H1 (cell line): ENCODE measurements around the gene POLDIP3. TPM values are rescaled to one million over a fixed set of nuclear protein-coding genes. Genes with fewer than 3 reads are reported as not detected.

Experiments
- CTCF ChIA-PET: fragments of 300-600 bp; sonication (Branson Sonifier 250); formaldehyde crosslinking; loops from one replicate; lab custom pipeline; 2021; ENCODE audit not compliant: partially characterized antibody; lab: Charles Lee
- POLR2A ChIA-PET: fragments of 300-600 bp; sonication (Branson Sonifier 250); formaldehyde crosslinking; loops from one replicate; lab custom pipeline; 2021; ENCODE audit warnings: inconsistent platforms; ENCODE audit not compliant: partially characterized antibody; lab: Charles Lee
- DNase-seq, 2 experiments: peaks; one replicate each; pipeline versions ENCODE4 v3.0.0 to v3.0.0-alpha.2; 2010 to 2022; ENCODE audit warnings: low spot score in 2 of 2, low read depth in 1 of 2, mixed read lengths in 1 of 2
- FAIRE-seq: peaks from 2 replicates; lab custom pipeline; 2011; peaks lifted over from hg19 to GRCh38; lab: Jason Lieb, UNC
- H2AFZ ChIP-seq: 2 replicates; pipeline ENCODE4 v1.8.1; 2012; ENCODE audit warnings: low read length, inconsistent platforms
- H2AK5ac ChIP-seq: 2 replicates; pipeline ENCODE4 v1.6.1; 2013; ENCODE audit warnings: low read depth, low read length
- H2BK120ac ChIP-seq: replicated peaks from 2 replicates; pipeline ENCODE3; 2013; ENCODE audit warnings: low read depth, low read length, inconsistent platforms
- H2BK12ac ChIP-seq: 2 replicates; pipeline ENCODE4 v1.6.1; 2013; ENCODE audit warnings: low read depth, low read length
- H2BK15ac ChIP-seq: 2 replicates; pipeline ENCODE4 v1.6.1; 2013; ENCODE audit warnings: low read length
- H2BK20ac ChIP-seq: 2 replicates; pipeline ENCODE4 v1.6.1; 2013; ENCODE audit warnings: low read length
- H2BK5ac ChIP-seq: 2 replicates; pipeline ENCODE4 v1.6.1; 2013; ENCODE audit warnings: low read depth, low read length
- H3K14ac ChIP-seq: 2 replicates; pipeline ENCODE4 v1.6.1; 2013; ENCODE audit warnings: inconsistent platforms; ENCODE audit not compliant: insufficient read length
- H3K18ac ChIP-seq: 2 replicates; pipeline ENCODE4 v1.6.1; 2013; ENCODE audit warnings: low read length; ENCODE audit errors: extremely low read depth
- H3K23ac ChIP-seq: 2 replicates; pipeline ENCODE4 v1.6.1; 2013; ENCODE audit warnings: inconsistent platforms; ENCODE audit not compliant: insufficient read length
- H3K23me2 ChIP-seq: 2 replicates; pipeline ENCODE4 v1.6.1; 2013; ENCODE audit warnings: low read depth, low read length
- H3K27ac ChIP-seq: 2 replicates; pipeline ENCODE4 v1.6.1; 2011; ENCODE audit warnings: low read depth, low read length, inconsistent platforms
- H3K27me3 ChIP-seq, 4 experiments: replicated peaks in 1 of 4; 1 replicate in 1 of 4; 2 replicates in 3 of 4; pipeline versions ENCODE4 v1.6.1 to v1.8.1; 2011 to 2013; ENCODE audit warnings: low read length in 3 of 4, mild to moderate bottlenecking in 3 of 4, inconsistent platforms in 2 of 4, mixed read lengths in 2 of 4, moderate library complexity in 1 of 4; ENCODE audit not compliant: control insufficient read depth in 3 of 4, insufficient read depth in 3 of 4; ENCODE audit errors: extremely low read depth in 1 of 4
- H3K36me3 ChIP-seq, 4 experiments: 2 replicates each; pipeline versions ENCODE4 v1.6.1 to v1.8.1; 2011 to 2013; ENCODE audit warnings: mild to moderate bottlenecking in 4 of 4, low read length in 3 of 4, moderate library complexity in 2 of 4, control low read depth in 1 of 4, inconsistent platforms in 1 of 4; ENCODE audit not compliant: insufficient read depth in 4 of 4, control insufficient read depth in 2 of 4
- H3K4ac ChIP-seq: replicated peaks from 2 replicates; pipeline ENCODE3; 2013; ENCODE audit warnings: low read length, low read depth, mixed read lengths, inconsistent platforms; ENCODE audit not compliant: insufficient read length
- H3K4me1 ChIP-seq, 4 experiments: replicated peaks in 1 of 4; 1 replicate in 1 of 4; 2 replicates in 3 of 4; pipeline versions ENCODE4 v1.6.1 to v1.8.1; 2011 to 2013; ENCODE audit warnings: low read length in 3 of 4, inconsistent platforms in 2 of 4, mixed read lengths in 1 of 4; ENCODE audit not compliant: insufficient read depth in 4 of 4, control insufficient read depth in 3 of 4
- H3K4me2 ChIP-seq, 2 experiments: 2 replicates each; pipeline versions ENCODE4 v1.6.1 to v1.8.1; 2011 to 2013; ENCODE audit warnings: low read depth in 2 of 2, low read length in 2 of 2, control low read depth in 1 of 2, inconsistent platforms in 1 of 2, mild to moderate bottlenecking in 1 of 2; ENCODE audit not compliant: insufficient read depth in 1 of 2
- H3K4me3 ChIP-seq, 4 experiments: fragments of 200-600, 300-600 bp in 1 of 4; sonication (generic), shearing (Covaris generic), sonication (Bioruptor Twin) in 1 of 4; 2 replicates each; pipeline versions ENCODE4 v1.5.1 to v1.8.1; 2011 to 2016; ENCODE audit warnings: low read length in 4 of 4, low read depth in 3 of 4, control low read depth in 2 of 4, inconsistent platforms in 2 of 4, mild to moderate bottlenecking in 2 of 4, mixed read lengths in 1 of 4, moderate library complexity in 1 of 4; ENCODE audit not compliant: insufficient read depth in 2 of 4; ENCODE audit errors: extremely low read depth in 1 of 4
- H3K56ac ChIP-seq: replicated peaks from 2 replicates; pipeline ENCODE3; 2013; ENCODE audit warnings: low read depth, mild to moderate bottlenecking, mixed read lengths, low read length, inconsistent platforms; ENCODE audit not compliant: insufficient read length
- H3K79me1 ChIP-seq: 2 replicates; pipeline ENCODE4 v1.6.1; 2013; ENCODE audit warnings: low read depth, low read length, control low read depth
- H3K79me2 ChIP-seq, 2 experiments: 2 replicates each; pipeline versions ENCODE4 v1.6.1 to v1.8.1; 2012 to 2013; ENCODE audit warnings: low read length in 2 of 2, mild to moderate bottlenecking in 2 of 2, inconsistent platforms in 1 of 2; ENCODE audit not compliant: insufficient read depth in 2 of 2, control insufficient read depth in 1 of 2
- H3K9ac ChIP-seq, 4 experiments: replicated peaks in 1 of 4; 1 replicate in 1 of 4; 2 replicates in 3 of 4; pipeline versions ENCODE4 v1.6.1 to v1.8.1; 2011 to 2013; ENCODE audit warnings: low read depth in 3 of 4, low read length in 3 of 4, control low read depth in 2 of 4, mild to moderate bottlenecking in 2 of 4, moderate library complexity in 2 of 4, inconsistent platforms in 1 of 4; ENCODE audit errors: extremely low read depth in 1 of 4
- H3K9me3 ChIP-seq, 2 experiments: 2 replicates each; pipeline versions ENCODE4 v1.6.1 to v1.8.1; 2012 to 2013; ENCODE audit warnings: mild to moderate bottlenecking in 2 of 2, moderate library complexity in 2 of 2, control low read depth in 1 of 2, inconsistent platforms in 1 of 2, low read depth in 1 of 2, low read length in 1 of 2, mixed read lengths in 1 of 2; ENCODE audit not compliant: insufficient read depth in 2 of 2
- H4K20me1 ChIP-seq, 2 experiments: replicated peaks in 1 of 2; 2 replicates each; pipeline versions ENCODE3 to v1.8.1; 2011 to 2013; ENCODE audit warnings: inconsistent platforms in 2 of 2, low read length in 2 of 2, mild to moderate bottlenecking in 1 of 2; ENCODE audit not compliant: insufficient read depth in 2 of 2, control insufficient read depth in 1 of 2
- H4K5ac ChIP-seq: 2 replicates; pipeline ENCODE4 v1.6.1; 2013; ENCODE audit warnings: low read length, low read depth, mixed read lengths, inconsistent platforms; ENCODE audit not compliant: insufficient read length
- H4K8ac ChIP-seq: 2 replicates; pipeline ENCODE4 v1.8.0; 2013; ENCODE audit warnings: mild to moderate bottlenecking, moderate library complexity, low read length, inconsistent platforms; ENCODE audit not compliant: insufficient read depth; ENCODE audit errors: extremely low read depth
- H4K91ac ChIP-seq: replicated peaks from 2 replicates; pipeline ENCODE3; 2013; ENCODE audit warnings: low read length, mixed read lengths, inconsistent platforms; ENCODE audit not compliant: insufficient read length
- ASH2L ChIP-seq: fragments of 200-600, 300-600 bp; sonication (generic); IDR thresholded peaks from one replicate; pipeline ENCODE4 v1.7.1; 2017; ENCODE audit warnings: low read length
- BACH1 ChIP-seq: IDR thresholded peaks from 2 replicates; pipeline ENCODE4 v1.6.1; 2012; ENCODE audit warnings: low read length, improper control_type of control experiment
- CBX5 ChIP-seq: fragments of 300-800, 300-1000 bp; sonication (generic); IDR thresholded peaks from 2 replicates; pipeline ENCODE4 v1.7.1; 2016; ENCODE audit warnings: antibody characterized with exemption, low read length, low read depth
- CEBPB ChIP-seq: IDR thresholded peaks from 2 replicates; pipeline ENCODE4 v1.6.1; 2012; ENCODE audit warnings: low read depth, low read length
- FOSL1 ChIP-seq: IDR thresholded peaks from 2 replicates; pipeline ENCODE4 v1.6.1; 2011; ENCODE audit warnings: mild to moderate bottlenecking, low read depth, low read length, moderate library complexity; ENCODE audit not compliant: insufficient read depth
- HDAC6 ChIP-seq: IDR thresholded peaks from one replicate; pipeline ENCODE4 v1.7.1; 2012; ENCODE audit warnings: low read depth, mild to moderate bottlenecking, inconsistent platforms, low read length, moderate library complexity
- PHF8 ChIP-seq: fragments of 200-600 bp; sonication (generic); conservative IDR thresholded peaks from 2 replicates; pipeline ENCODE4 v1.7.1; 2012; ENCODE audit warnings: low read depth, mild to moderate bottlenecking, inconsistent platforms, low read length, moderate library complexity
- RFX5 ChIP-seq: IDR thresholded peaks from 2 replicates; pipeline ENCODE4 v1.6.1; 2011; ENCODE audit warnings: low read depth, low read length, improper control_type of control experiment, borderline replicate concordance
- SIRT6 ChIP-seq: IDR thresholded peaks from one replicate; pipeline ENCODE4 v1.7.1; 2012; ENCODE audit warnings: low read length, inconsistent platforms
- SP1 ChIP-seq: IDR thresholded peaks from 2 replicates; pipeline ENCODE4 v1.6.1; 2011; ENCODE audit warnings: low read depth, low read length
- SUZ12 ChIP-seq: fragments of 200-600 bp; sonication (generic); IDR thresholded peaks from 2 replicates; pipeline ENCODE4 v1.6.1; 2012; ENCODE audit warnings: mild to moderate bottlenecking, inconsistent platforms, low read length, moderate library complexity, mixed read lengths
- TCF12 ChIP-seq: IDR thresholded peaks from 2 replicates; pipeline ENCODE4 v1.6.1; 2011; ENCODE audit warnings: low read depth, mild to moderate bottlenecking, low read length
- whole genome bisulfite sequencing, 2 experiments: shearing (Covaris generic) in 1 of 2; methylation state at CpG; one replicate each; pipeline versions ENCODE4 v1.1.6 to v1.1.7; 2013 to 2015; ENCODE audit warnings: low lambda C conversion rate in 2 of 2, mixed read lengths in 2 of 2, inconsistent platforms in 1 of 2, low coverage in 1 of 2, missing lambda C conversion rate in 1 of 2; ENCODE audit not compliant: insufficient replicate concordance in 2 of 2, insufficient coverage in 1 of 2, insufficient read length in 1 of 2; ENCODE audit errors: extremely low coverage in 1 of 2, missing lambda C conversion rate in 1 of 2; 5-methylcytosine and 5-hydroxymethylcytosine counted together
- polyA plus RNA-seq, 7 experiments: library from polyadenylated mRNA; depleted of rRNA in 3 of 7; stranded (reverse) in 5 of 7; unstranded in 2 of 7; fragments of >200 nt in 5 of 7; fragments of 200-250 nt in 2 of 7; gene quantifications; 1 replicate in 5 of 7; 2 replicates in 1 of 7; 4 replicates in 1 of 7; pipeline versions ENCODE4 v1.2.1 to v1.2.3, GENCODE V29; 2011 to 2013; ENCODE audit warnings: missing spikeins in 2 of 7, mixed read lengths in 2 of 7
- total RNA-seq: library from RNA; stranded (reverse); fragmentation: NEBNext Ultra II Directional; extraction: Animal tissue kit (Norgen Biotek cat#: 25700); gene quantifications from 2 replicates; pipeline ENCODE4 v1.2.1, GENCODE V29; 2021

The POLDIP3 gene
- total and polyA plus RNA-seq, 2 of the 8 experiments (the other 6 are each of a cell fraction or from before 2014, with no cell fraction given) = 43.5 to 84.6 TPM

DNA sequence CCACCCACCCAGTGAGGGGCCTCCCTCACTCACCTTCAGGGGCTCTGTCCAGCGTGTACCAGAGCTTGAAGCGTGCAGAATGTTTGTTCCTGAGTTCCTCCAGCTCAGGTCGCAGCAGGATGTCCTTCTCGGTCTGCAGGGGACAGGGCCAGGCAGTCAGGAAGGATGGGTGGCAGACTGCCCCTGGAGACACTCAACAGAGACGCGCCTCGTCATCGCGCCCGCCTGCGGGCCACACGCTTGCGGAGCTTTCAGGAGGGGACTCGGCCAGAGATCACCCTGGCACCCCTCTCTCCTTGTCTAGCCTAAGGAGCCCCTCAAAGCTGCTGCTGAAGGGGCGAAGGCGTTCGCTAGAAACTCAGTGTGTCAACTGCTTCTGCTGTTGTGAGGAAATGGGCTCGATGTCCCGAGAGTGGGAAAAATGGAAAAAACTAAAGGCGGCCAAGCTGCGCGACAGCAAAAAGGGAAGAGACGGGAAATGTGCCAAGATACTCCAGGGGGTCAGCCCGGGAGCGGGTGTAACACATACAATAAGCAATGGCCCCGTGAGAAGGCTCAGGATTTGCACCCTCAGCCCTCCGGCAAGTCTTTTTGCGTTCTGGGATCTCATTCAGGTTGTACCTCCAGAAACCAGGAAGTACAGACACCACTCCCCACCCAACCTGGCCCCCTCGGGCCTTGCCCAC lies 9.2 kb upstream of the POLDIP3 start:
- H3K79me2 ChIP-seq = no peaks in the 10 kb centered on the region
- no peak overlapping the region for H3K23ac ChIP-seq
- no peak overlapping the region for H3K18ac ChIP-seq
- FAIRE-seq = no peak
- no peaks in the 10 kb centered on the region for H3K27me3 ChIP-seq
- no peak for DNase-seq
- H2AFZ ChIP-seq = no peak overlapping the region
- no peaks in the 10 kb centered on the region; a peak in 1 of 7 replicates for H3K4me1 ChIP-seq
- no peak overlapping the region for H4K8ac ChIP-seq
- H2BK120ac ChIP-seq = no peak overlapping the region
- no peak overlapping the region for H3K27ac ChIP-seq
- no peak overlapping the region for H2BK15ac ChIP-seq
- no peak overlapping the region for H3K9ac ChIP-seq
- no peaks in the 10 kb centered on the region for H3K23me2 ChIP-seq
- H2BK12ac ChIP-seq = no peak overlapping the region
- no peak overlapping the region for H4K91ac ChIP-seq
- H3K9me3 ChIP-seq = no peaks in the 10 kb centered on the region
- WGBS, 2 experiments = 89% methylated on average over 27 of the region's 29 CpGs; no CpG with 5 or more reads in 1 of the 2 experiments
- no peak overlapping the region for H3K4me3 ChIP-seq
- H4K5ac ChIP-seq = no peak overlapping the region
- no peak overlapping the region for H2AK5ac ChIP-seq
- H3K79me1 ChIP-seq = no peaks in the 10 kb centered on the region
- POLR2A ChIA-PET = interaction anchor here (1.6 to 8.9 kb wide), 4 partner anchors 9 to 391 kb away, joined by 4 to 85 read pairs (median 7); partner anchors contain the start of genes PACSIN2 and POLDIP3
- no peak overlapping the region for H3K4ac ChIP-seq
- no peak overlapping the region for H2BK5ac ChIP-seq
- peaks cover 4 to 30% (median 13%) of the 10 kb centered on the region in 4 experiments; a peak in 5 of 8 replicates for H3K36me3 ChIP-seq
- H3K14ac ChIP-seq = no peak overlapping the region
- H3K4me2 ChIP-seq = no peak overlapping the region
- peaks cover 1 to 8% of the 10 kb centered on the region in 2 experiments for H4K20me1 ChIP-seq
- CTCF ChIA-PET = interaction anchor here (0.6 to 4.9 kb wide), 8 partner anchors 8 to 244 kb away, joined by 3 to 43 read pairs (median 5); no protein-coding TSS in a partner anchor
- no peak overlapping the region for H3K56ac ChIP-seq
- H2BK20ac ChIP-seq = no peak overlapping the region
- TF ChIP-seq TCF12 (no peak), SUZ12 (no peak), HDAC6 (no peak), RFX5 (no peak), ASH2L (no peak), PHF8 (no peak), BACH1 (no peak), SP1 (no peak), SIRT6 (no peak), CBX5 (no peak), CEBPB (no peak), FOSL1 (no peak)
